GM18508 (cell line): Measurements from ENCODE around the gene PRR5.
"Not testable (repeated sequence)": the region's sequence is repeated elsewhere in the genome, so short reads cannot be mapped to it uniquely, and the experiment has no call there.

ENCODE experiments used
- ATAC-seq: cut with Tn5 transposase; IDR thresholded peaks from one replicate; pipeline ENCODE4 v1.9.1; 2021; ENCODE audit warnings: moderate number of reproducible peaks; ENCODE audit not compliant: insufficient read depth, unreplicated experiment

Gene PRR5

GRCh38 chr22:44732017-44732561, 30.1 kb downstream of the PRR5 start:
- no peak for ATAC-seq

DNA sequence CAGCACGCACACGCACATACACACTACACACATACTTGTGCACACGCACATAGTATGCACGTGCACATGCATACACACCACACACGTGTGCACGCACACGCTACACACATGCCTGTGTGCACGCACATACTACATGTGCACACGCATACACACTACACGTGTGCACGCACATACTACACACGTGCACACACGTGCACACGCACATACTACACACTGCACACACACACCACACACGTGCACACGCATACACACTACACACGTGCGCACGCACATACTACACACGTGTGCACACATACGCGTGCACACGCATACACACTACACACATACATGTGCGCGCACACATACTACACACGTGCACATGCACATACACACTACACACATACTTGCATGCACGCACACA, 30.7 kb downstream of the PRR5 start:
- ATAC-seq: no peak

DNA sequence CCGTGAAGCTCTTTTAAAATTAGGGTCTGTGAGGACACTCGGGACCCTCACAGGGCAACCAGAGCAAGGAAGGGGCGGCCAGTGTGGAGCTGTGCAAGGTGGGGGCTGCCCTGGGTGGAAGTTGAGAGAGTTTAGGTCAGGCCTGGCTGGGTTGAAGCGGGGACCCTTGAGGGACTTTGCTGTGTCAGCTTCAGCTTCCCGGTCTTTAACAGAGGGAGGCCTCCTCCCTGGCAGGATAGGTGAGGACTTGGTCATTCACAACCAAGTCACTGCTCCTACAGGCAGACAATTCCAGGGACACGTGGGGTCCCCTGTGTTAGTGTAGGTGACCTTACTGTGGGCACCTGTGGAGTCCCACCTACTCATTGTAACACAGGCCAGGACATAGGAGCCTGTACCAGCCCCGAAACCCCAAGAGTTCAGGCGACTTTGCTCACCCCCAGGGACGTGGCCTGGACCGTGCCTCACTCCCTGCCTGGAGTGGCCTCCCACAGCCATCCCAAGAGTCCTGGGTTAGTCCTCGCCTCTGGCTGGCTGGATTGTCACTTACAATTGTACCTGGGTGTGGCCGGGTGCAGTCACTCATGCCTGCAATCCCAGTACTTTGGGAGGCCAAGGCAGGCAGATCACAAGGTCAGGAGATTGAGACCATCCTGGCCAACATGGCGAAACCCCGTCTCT, 31.6 kb downstream of the PRR5 start:
- ATAC-seq: no peak

DNA sequence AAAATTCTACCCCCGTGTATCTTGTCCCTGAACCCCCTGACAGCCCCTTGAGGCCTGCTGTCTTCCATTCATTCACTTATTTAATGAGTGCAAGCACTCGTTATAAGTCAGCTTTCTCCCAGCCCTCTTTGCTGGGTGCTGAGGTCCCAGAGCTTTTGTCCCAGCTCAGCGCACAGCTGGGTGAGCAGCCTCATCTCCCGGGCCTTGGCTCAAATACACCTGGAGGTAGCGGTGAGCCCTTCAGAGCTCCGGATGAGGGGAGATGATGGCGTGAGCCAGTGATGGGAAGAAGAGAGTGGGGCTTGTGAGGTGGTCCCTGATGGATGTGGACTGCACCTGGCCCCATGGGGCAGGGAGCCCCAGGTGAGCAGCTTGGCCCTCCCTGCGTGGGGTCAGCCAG, 32.3 kb downstream of the PRR5 start:
- ATAC-seq: no peak

GRCh38 chr22:44734801-44735517, 33.0 kb downstream of the PRR5 start:
- no peak for ATAC-seq

DNA sequence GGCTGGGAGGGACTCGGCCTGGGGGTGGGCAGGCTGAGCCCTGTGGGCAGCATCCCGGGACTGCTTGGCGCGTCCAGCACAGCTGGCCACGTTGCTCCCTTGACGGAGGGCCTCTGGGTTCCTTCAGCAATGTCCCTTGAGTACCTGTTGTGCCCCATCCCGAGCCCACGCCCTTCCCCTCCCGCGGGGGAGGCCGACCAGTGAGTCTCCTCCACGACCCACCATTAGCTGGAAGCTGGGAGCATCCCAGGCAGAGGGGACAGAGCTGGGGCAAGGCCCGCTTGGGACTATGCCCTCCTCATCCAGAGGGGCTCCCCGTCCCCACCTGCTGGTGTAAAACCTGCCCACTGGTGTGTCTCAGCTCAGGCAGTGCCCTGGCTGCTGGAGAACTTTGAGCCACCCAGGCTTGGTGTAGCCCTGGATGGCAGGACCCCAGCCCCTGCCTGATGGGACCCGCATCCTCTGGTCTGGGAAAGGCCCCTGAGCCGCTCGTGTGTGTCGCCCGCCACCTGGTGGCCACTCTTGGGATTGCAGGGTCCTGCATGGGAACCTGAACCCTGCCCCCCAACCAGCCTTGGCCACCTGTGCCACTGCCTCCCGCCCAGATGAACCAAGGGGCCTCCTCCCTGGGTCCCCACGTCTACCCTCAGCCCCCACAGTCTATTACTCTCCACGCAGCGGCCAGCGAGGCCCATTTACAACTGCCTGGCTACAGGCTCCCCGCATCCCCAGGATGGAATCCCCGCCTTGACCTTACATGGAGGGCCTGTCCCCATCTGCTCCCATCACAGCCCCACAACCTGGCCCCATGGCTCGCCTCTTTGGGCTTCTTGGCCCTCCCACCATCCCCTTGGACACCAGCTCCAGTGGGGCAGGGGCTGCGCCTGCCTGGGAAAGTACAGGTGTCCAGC, 33.8 kb downstream of the PRR5 start:
- no peak for ATAC-seq

DNA sequence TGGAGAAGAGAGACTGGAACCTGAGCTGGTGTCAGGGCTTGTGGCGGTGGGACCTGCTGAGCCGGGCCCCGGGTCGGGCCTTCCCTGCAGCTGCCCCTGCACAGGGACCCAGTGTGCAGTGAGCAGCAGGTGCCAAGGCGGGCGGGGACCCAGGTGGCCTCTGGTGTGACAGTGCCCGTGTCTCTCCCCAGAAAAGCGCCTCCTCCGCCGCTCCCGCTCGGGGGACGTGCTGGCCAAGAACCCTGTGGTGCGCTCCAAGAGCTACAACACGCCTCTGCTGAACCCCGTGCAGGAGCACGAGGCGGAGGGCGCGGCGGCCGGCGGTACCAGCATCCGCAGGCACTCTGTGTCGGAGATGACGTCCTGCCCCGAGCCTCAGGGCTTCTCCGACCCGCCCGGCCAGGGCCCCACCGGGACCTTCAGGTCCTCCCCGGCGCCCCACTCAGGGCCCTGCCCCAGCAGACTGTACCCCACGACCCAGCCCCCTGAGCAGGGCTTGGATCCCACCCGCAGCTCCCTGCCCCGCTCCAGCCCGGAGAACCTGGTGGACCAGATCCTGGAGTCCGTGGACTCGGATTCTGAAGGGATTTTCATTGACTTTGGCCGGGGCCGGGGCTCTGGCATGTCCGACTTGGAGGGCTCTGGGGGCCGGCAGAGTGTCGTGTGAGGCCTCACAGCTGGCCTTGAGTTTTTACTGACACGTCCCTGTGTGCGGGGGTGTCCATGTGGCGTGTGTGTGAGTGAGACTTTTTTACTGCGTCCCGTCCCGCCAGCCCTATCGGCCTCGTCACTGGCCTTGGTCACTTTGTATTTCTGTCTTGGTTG, 34.8 kb downstream of the PRR5 start:
- no peak for ATAC-seq

- ATAC-seq: no peak
These were observed 35.7 kb downstream of the PRR5 start for GRCh38 chr22:44737406-44738346.

GRCh38 chr22:44738347-44738715, 36.3 kb downstream of the PRR5 start:
- ATAC-seq: no peak

DNA sequence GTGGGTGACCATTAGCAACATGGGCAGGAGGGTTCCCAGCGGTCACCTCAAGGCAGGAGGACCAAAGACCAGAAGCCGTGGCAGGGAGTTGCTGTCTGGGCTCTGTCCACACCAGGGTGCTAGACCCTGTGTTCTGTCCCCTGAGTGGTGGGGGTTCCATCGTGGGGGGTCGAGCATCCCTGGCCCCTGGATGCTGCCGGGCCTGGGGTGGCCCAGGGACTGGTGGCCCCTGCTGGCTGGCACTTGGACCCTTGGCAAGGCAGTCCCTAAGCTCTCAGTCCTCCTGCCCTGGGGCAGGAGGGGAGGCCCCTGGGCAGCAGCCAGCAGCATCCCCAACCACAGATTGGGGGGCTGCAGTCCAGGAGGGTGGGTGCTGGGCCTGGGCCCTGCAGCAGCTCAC, 37.0 kb downstream of the PRR5 start:
- ATAC-seq: no peak

GRCh38 chr22:44739666-44740065, 37.7 kb downstream of the PRR5 start:
- not testable (repeated sequence) for ATAC-seq

DNA sequence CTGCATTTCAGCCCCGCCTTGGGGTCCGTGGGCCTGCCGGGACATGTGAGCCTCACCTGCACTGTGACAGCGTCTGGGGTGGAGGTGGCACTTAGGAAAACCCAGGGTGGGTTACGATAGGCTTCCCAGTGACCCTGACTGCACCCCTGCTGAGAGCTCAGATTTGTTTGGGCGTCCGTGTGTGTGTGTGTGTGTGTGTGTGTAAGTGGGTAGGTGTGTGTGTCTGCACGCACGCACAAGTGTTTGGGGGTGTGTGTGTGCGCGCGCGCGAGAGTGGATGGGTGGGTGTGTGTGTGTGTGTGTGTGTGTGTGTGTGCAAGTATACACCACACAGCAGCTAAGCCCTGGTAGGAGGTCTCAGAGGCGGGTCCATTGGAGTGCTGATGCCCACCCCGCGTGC, 38.3 kb downstream of the PRR5 start:
- ATAC-seq: no peak

DNA sequence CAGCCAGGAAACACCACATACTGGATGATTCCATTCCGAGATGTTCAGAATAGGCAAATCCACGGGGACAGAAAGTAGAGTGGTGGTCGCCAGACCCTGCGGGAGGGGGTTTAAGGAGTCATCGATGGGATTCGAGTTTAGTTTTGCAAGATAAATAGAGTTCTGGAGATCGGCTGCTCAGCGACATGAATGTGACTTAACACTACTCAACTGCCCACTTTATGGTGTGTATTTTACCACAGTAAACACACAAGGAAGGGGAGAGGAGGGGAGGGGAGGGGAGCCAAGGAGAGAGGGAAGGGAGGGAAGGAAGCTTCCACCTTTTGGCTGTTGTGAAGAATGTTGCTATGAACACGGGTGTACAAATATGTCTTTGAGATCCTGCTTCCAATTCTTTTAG, 39.9 kb downstream of the PRR5 start:
- no peak for ATAC-seq

- no peak for ATAC-seq
These were observed 41.2 kb downstream of the PRR5 start for GRCh38 chr22:44743247-44743646.

GRCh38 chr22:44743804-44744211, 41.8 kb downstream of the PRR5 start:
- no peak for ATAC-seq

GRCh38 chr22:44745853-44746789, 44.1 kb downstream of the PRR5 start:
- no peak for ATAC-seq

- not testable (repeated sequence) for ATAC-seq
These were observed 45.8 kb downstream of the PRR5 start for GRCh38 chr22:44747784-44748127.

GRCh38 chr22:44748524-44748923, 46.5 kb downstream of the PRR5 start:
- ATAC-seq: no peak
